Measurements from ENCODE around the gene CUEDC1. TPM values are rescaled to one million over a fixed set of nuclear protein-coding genes. Genes with fewer than 3 reads are reported as not detected.

Gene CUEDC1
- total and polyA plus RNA-seq, 2 donors (not counting 1 experiment from before 2014, with no cell fraction given): 0.57 TPM; not detected in 1

DNA sequence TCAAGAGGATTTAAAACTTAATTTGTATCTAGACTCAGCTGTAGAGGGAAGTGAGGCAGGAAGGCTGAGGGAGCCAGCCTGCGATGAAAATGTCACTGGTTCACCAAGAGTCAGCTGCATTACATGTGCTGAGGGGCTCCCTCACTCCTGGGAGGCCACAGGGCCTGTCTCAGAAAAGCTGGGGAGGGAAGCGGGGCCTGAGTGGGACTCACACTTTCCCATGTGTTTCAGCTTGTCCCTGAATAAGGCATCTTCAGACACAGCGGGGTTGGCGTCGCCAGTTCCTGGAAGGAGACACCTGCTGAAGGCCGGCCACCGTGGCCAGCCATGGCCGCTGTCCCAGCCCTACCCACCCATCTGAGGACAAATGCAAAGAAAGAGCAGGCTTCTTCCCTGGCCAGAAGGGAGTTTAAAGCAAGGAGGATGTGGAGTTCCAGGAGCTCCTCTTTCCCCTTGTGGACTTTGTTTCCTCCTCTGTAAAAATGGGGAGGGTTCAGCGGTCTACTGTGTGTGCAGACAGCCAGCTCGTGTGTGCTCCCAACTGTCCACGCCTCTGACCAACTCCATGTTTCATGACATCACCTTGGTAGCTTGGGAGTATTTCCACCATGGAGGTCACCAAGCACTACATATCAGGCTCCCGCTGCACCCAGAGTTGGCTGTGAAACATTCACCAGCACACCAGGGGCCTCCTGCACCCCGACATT, 86.1 kb downstream of the CUEDC1 start:
- no peak for ATAC-seq (ENCODE audit: low read depth)
- Histone ChIP-seq H3K27me3 (replicated peaks in 1 of 4; ENCODE audit: control extremely low read depth in 1 of 4, control insufficient read depth in 3 of 4, insufficient read depth in 4 of 4, low read length in 3 of 4) (peaks cover 0 to 34% (median 15%) of the 10 kb centered on the region in 4 experiments), H3K4me1 (ENCODE audit: control insufficient read depth in 2 of 2, insufficient read depth in 2 of 2, low read length in 2 of 2) (peaks cover 33 to 34% of the 10 kb centered on the region in 2 donors), H4K20me1 (ENCODE audit: control insufficient read depth, insufficient read depth, low read length, poor library complexity, severe bottlenecking) (no peaks in the 10 kb centered on the region), H3K27ac (ENCODE audit: low read length in 2 of 2) (no peak overlapping the region), H3K9ac (ENCODE audit: low read length) (no peak overlapping the region), H3K36me3 (replicated peaks in 1 of 2; ENCODE audit: control extremely low read depth in 1 of 2, control insufficient read depth in 1 of 2, extremely low read depth in 1 of 2, insufficient read depth in 2 of 2, low read length in 1 of 2) (no peaks in the 10 kb centered on the region), H3K79me2 (ENCODE audit: control insufficient read depth, insufficient read depth, low read length) (no peaks in the 10 kb centered on the region), H3K9me3 (ENCODE audit: control extremely low read depth in 1 of 3, control insufficient read depth in 2 of 3, insufficient read depth in 1 of 3, low read length in 2 of 3) (peaks cover 0 to 9% (median 0%) of the 10 kb centered on the region in 3 donors), H3K4me2 (replicated peaks; ENCODE audit: low read depth, low read length, poor library complexity, severe bottlenecking) (peak overlapping the region; percentile 66), H2AFZ (ENCODE audit: insufficient read depth, low read depth, low read length, poor library complexity, severe bottlenecking) (peak overlapping the region; percentile 56), H3K4me3 (ENCODE audit: control extremely low read depth in 1 of 5, extremely low read depth in 1 of 5, insufficient read depth in 1 of 5, low read depth in 2 of 5, low read length in 4 of 5) (no peak overlapping the region)
- Mint-ChIP-seq H3K9me3 (ENCODE audit: insufficient read depth) (no peaks in the 10 kb centered on the region), H3K27me3 (peaks cover 25% of the 10 kb centered on the region), H3K27ac (peak overlapping the region; percentile 56), H3K4me1 (peaks cover 34% of the 10 kb centered on the region), H3K4me3 (peak overlapping the region; percentile 35)
- no peak for DNase-seq
- ChIA-PET CTCF (interaction anchor here (0.5 to 5.9 kb wide), 8 partner anchors 10 to 855 kb away, joined by 3 to 57 read pairs (median 4); no protein-coding TSS in a partner anchor), POLR2A (interaction anchor here (0.6 to 1.5 kb wide), 3 partner anchors 18 to 130 kb away, joined by 3 to 5 read pairs (median 3); partner anchors contain the start of gene MRPS23)
- 62% methylated on average over 9 of the region's 13 CpGs for WGBS (ENCODE audit: insufficient coverage)
- TF ChIP-seq, protein P1, sequence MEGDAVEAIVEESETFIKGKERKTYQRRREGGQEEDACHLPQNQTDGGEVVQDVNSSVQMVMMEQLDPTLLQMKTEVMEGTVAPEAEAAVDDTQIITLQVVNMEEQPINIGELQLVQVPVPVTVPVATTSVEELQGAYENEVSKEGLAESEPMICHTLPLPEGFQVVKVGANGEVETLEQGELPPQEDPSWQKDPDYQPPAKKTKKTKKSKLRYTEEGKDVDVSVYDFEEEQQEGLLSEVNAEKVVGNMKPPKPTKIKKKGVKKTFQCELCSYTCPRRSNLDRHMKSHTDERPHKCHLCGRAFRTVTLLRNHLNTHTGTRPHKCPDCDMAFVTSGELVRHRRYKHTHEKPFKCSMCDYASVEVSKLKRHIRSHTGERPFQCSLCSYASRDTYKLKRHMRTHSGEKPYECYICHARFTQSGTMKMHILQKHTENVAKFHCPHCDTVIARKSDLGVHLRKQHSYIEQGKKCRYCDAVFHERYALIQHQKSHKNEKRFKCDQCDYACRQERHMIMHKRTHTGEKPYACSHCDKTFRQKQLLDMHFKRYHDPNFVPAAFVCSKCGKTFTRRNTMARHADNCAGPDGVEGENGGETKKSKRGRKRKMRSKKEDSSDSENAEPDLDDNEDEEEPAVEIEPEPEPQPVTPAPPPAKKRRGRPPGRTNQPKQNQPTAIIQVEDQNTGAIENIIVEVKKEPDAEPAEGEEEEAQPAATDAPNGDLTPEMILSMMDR (IDR thresholded peaks at IDR 0.05): no peak
- TF ChIP-seq EZH2 (IDR thresholded peaks at IDR 0.05; ENCODE audit: borderline replicate concordance, insufficient read depth, low read depth, low read length, poor library complexity, severe bottlenecking): no peak
- intact Hi-C loops (cut with micrococcal nuclease): loop anchor here (2.0 to 5.0 kb wide), 2 partner anchors 24 to 78 kb away; no protein-coding TSS in a partner anchor

Data from B cell (primary cell).